Breast epithelium (tissue), 4 donors: Measurements from ENCODE around the gene JKAMP. TPM values are rescaled to one million over a fixed set of nuclear protein-coding genes. Genes with fewer than 3 reads are reported as not detected.

Experiments used
- DNase-seq, 2 donors: peaks; one replicate each; pipeline ENCODE4 v3.0.0-alpha.2; 2019; ENCODE audit warnings: low spot score in 2 of 2
- H3K27ac ChIP-seq, 2 donors: fragments of 200-600 bp; sonication (generic) in 1 of 2; one replicate each; pipeline ENCODE4 v1.5.1; 2016 to 2019; ENCODE audit warnings: mild to moderate bottlenecking in 1 of 2
- H3K27me3 ChIP-seq, 2 donors: fragments of 200-600 bp; sonication (generic) in 1 of 2; one replicate each; pipeline versions ENCODE4 v1.5.1 to v1.6.0; 2017 to 2019; ENCODE audit warnings: control low read depth in 1 of 2, mild to moderate bottlenecking in 1 of 2
- H3K36me3 ChIP-seq: fragments of 200-600 bp; one replicate; pipeline ENCODE4 v1.5.1; 2019
- H3K4me1 ChIP-seq, 2 donors: fragments of 200-600 bp; sonication (generic); one replicate each; pipeline ENCODE4 v1.5.1; 2016 to 2019; ENCODE audit warnings: control low read depth in 1 of 2
- H3K4me3 ChIP-seq, 3 donors: fragments of 200-600 bp; sonication (generic); 1 replicate in 2 of 3; 2 replicates in 1 of 3; pipeline ENCODE4 v1.5.1; 2016 to 2019; ENCODE audit warnings: mild to moderate bottlenecking in 3 of 3, moderate library complexity in 2 of 3
- H3K9me3 ChIP-seq, 2 donors: fragments of 200-600 bp; sonication (generic) in 1 of 2; one replicate each; pipeline ENCODE4 v1.5.1; 2016 to 2019; ENCODE audit warnings: control low read depth in 1 of 2
- POLR2A ChIP-seq: fragments of 450-650 bp; IDR thresholded peaks from one replicate; pipeline ENCODE4 v1.6.1; 2016; ENCODE audit warnings: antibody characterized with exemption, mild to moderate bottlenecking, moderate library complexity
- POLR2AphosphoS5 ChIP-seq, 3 donors: sonication (generic); formaldehyde crosslinking; IDR thresholded peaks; one replicate each; pipeline ENCODE4 v1.6.1; 2017; ENCODE audit warnings: antibody characterized with exemption in 3 of 3
- intact Hi-C: fragments of 100-400 bp; cut with DNase I; formaldehyde crosslinking; loops from one replicate; pipeline ENCODE4 v1.15.1; 2023; ENCODE audit warnings: low total_unique reads
- total RNA-seq, 3 donors: library from RNA; depleted of rRNA; stranded (reverse); fragments of >200 nt; gene quantifications; one replicate each; pipeline ENCODE4 v1.1.0, GENCODE V29; 2016
- TF ChIP-seq, protein P1 (sequence below), 3 donors: fragments of 450-650 bp; IDR thresholded peaks; one replicate each; pipeline ENCODE4 v1.5.1; 2016 to 2017; ENCODE audit warnings: antibody characterized with exemption in 3 of 3, mild to moderate bottlenecking in 3 of 3, moderate library complexity in 3 of 3

The JKAMP gene
- total RNA-seq, 3 donors from 2014 or later: 53.4 to 74.8 (median 64.8) TPM

DNA sequence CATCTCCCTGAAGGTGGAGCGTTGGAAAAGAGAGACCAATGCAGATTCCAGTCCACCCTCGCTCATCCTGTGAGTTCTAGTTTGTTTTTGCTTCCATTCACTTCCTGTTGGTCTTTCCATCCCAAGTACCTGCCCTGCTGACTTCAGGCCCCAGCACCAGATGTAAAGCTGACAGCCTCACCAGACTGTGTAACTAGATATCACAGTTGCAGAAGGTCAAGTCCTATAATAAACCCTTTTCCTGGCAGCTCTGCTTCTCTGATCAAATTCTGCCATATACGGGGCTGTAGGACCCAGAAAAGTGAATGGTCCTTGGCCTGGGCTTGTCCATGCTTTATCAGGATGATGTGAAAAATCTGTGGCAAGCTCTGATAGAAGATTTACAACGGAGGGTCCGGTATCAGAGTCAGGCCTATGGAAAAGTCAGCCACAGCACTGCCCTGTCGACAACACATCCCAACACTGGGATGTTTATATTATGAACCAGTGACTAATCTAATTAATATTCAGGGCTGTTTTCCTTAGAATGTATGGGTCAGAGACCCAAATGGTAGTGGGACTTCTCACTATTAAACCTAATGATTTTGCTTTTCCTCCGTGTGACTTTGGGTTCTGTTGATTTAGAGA lies 50.2 kb downstream of the JKAMP start:
- intact Hi-C loops: no loop called here
- Histone ChIP-seq H3K27ac (no peak overlapping the region), H3K4me1 (no peaks in the 10 kb centered on the region), H3K36me3 (no peaks in the 10 kb centered on the region), H3K4me3 (no peak overlapping the region), H3K9me3 (no peaks in the 10 kb centered on the region), H3K27me3 (no peaks in the 10 kb centered on the region)
- TF ChIP-seq, protein P1, sequence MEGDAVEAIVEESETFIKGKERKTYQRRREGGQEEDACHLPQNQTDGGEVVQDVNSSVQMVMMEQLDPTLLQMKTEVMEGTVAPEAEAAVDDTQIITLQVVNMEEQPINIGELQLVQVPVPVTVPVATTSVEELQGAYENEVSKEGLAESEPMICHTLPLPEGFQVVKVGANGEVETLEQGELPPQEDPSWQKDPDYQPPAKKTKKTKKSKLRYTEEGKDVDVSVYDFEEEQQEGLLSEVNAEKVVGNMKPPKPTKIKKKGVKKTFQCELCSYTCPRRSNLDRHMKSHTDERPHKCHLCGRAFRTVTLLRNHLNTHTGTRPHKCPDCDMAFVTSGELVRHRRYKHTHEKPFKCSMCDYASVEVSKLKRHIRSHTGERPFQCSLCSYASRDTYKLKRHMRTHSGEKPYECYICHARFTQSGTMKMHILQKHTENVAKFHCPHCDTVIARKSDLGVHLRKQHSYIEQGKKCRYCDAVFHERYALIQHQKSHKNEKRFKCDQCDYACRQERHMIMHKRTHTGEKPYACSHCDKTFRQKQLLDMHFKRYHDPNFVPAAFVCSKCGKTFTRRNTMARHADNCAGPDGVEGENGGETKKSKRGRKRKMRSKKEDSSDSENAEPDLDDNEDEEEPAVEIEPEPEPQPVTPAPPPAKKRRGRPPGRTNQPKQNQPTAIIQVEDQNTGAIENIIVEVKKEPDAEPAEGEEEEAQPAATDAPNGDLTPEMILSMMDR (IDR thresholded peaks at IDR 0.05): no peak
- TF ChIP-seq POLR2AphosphoS5 (IDR thresholded peaks at IDR 0.05) (no peak), POLR2A (no peak)
- DNase-seq: no peak

DNA sequence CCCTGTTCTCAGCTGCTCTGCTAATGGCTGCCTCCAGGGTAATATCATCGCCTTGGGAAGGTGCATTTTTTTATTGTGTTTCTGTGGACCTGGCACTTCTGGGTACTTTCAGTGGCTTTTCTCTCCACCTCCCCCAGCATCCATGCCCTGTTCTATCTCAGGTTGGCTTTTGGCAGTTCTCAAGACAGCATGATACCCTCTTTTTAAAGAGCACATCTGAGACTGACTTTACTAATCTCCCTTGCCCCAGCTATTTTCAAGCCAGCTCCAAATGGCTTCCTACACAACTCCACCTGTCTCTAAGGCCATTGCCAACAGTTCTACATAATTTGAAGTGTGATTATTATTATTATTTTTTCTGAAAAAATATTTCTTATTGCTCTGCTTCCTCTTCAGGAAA lies 53.2 kb downstream of the JKAMP start:
- TF ChIP-seq POLR2AphosphoS5 (IDR thresholded peaks at IDR 0.05) (no peak), POLR2A (no peak)
- TF ChIP-seq, protein P1 (IDR thresholded peaks at IDR 0.05): no peak
- no peak for DNase-seq

DNA sequence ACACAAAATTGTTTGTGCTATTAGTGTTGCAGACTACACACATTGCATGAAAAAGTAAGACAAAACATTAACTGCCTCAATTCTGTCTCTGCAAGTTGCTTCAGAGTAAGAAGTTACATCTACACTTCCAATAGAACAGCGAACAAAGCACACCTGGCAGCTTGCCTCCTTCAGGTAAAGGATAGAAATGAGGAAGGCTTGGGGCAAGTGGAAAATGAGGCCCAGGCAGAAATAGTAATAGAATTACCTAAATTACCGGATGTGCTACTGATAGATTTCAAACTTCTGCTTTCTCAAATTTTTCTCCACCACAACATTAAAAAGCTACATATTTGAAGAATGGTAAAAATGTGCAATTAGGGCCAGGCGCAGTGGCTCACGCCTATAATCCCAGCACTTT lies 54.6 kb downstream of the JKAMP start:
- no peaks in the 10 kb centered on the region for H3K27me3 ChIP-seq
- no peak overlapping the region for H3K4me3 ChIP-seq
- TF ChIP-seq POLR2A (no peak), POLR2AphosphoS5 (IDR thresholded peaks at IDR 0.05) (no peak)
- TF ChIP-seq, protein P1 (IDR thresholded peaks at IDR 0.05): no peak
- no peaks in the 10 kb centered on the region for H3K36me3 ChIP-seq
- no peaks in the 10 kb centered on the region for H3K9me3 ChIP-seq
- no peak overlapping the region for H3K27ac ChIP-seq
- no peak for DNase-seq
- intact Hi-C loops: no loop called here
- no peaks in the 10 kb centered on the region for H3K4me1 ChIP-seq

More for the DNA sequence above, 53.2 kb downstream of the JKAMP start:
- Histone ChIP-seq H3K27me3 (no peaks in the 10 kb centered on the region), H3K9me3 (no peaks in the 10 kb centered on the region), H3K36me3 (no peaks in the 10 kb centered on the region), H3K27ac (no peak overlapping the region), H3K4me3 (no peak overlapping the region), H3K4me1 (no peaks in the 10 kb centered on the region)
- intact Hi-C loops: no loop called here

DNA sequence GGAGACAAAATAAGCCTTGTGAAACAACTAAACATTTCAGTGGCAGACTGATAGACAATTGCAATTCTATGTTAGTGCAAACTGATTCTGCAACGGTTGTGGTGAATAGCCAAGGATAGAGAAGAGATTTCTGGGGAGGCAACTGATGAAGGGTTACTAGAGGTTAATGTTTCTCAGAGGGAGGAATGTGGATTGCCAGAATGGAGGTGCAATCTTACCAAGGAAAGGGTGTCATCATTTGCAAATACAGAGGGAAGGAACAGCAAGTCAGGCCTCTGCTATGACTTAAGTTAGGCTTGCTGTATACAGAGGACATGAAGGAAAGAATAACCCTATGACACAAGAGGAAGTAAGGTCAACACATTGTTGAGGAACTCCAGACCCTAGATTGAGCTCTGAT lies 56.5 kb downstream of the JKAMP start:
- no peaks in the 10 kb centered on the region for H3K36me3 ChIP-seq
- intact Hi-C loops: no loop called here

DNA sequence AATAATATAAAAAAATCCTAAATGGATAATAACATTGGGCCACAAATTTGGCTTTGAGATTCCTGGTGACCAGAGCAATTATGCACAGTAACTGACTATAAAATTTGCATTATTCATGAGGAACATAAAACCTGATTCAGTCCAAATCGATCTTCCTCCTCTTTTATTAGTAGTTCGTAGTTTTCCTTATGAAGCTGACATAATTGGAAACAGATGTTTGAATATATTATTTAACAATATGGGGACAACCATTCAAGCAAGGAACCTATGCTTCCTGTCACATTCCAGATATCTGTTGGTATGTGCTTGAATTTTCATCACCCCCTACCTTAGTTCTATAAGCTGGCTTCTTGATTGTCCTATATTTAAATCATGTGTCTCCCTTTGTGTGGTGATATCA lies 57.4 kb downstream of the JKAMP start:
- Histone ChIP-seq H3K4me1 (no peaks in the 10 kb centered on the region), H3K27me3 (no peaks in the 10 kb centered on the region), H3K36me3 (no peaks in the 10 kb centered on the region), H3K4me3 (no peak overlapping the region), H3K27ac (no peak overlapping the region), H3K9me3 (no peaks in the 10 kb centered on the region)
- TF ChIP-seq POLR2AphosphoS5 (IDR thresholded peaks at IDR 0.05): no peak
- TF ChIP-seq, protein P1 (IDR thresholded peaks at IDR 0.05): no peak
- no peak for TF ChIP-seq POLR2A
- intact Hi-C loops: no loop called here
- no peak for DNase-seq

More for the DNA sequence above, 56.5 kb downstream of the JKAMP start:
- Histone ChIP-seq H3K4me1 (no peaks in the 10 kb centered on the region), H3K27me3 (no peaks in the 10 kb centered on the region), H3K4me3 (no peak overlapping the region), H3K27ac (no peak overlapping the region), H3K9me3 (no peaks in the 10 kb centered on the region)
- no peak for DNase-seq
- TF ChIP-seq, protein P1 (IDR thresholded peaks at IDR 0.05): no peak
- TF ChIP-seq POLR2A: no peak
- no peak for TF ChIP-seq POLR2AphosphoS5 (IDR thresholded peaks at IDR 0.05)
